ENCODE results near the gene EPM2AIP1. TPM values are rescaled to one million over a fixed set of nuclear protein-coding genes. Genes with fewer than 3 reads are reported as not detected.

Gene EPM2AIP1
- total and polyA plus RNA-seq, 2 donors (not counting 3 experiments of a cell fraction or from before 2014, with no cell fraction given): 5.4 to 15.1 TPM

GRCh38 chr3:36941162-36941561, 51.8 kb downstream of the EPM2AIP1 start:
- dilution Hi-C loops (cut with MboI; ENCODE audit: extremely low pct_ligation_motif_present, low sequenced_read_pairs) (no loop called here), intact Hi-C loops (cut with micrococcal nuclease) (no loop called here)
- no TSS peak for BruUV-seq (replicated peaks)
- peaks cover 12% of the 10 kb centered on the region for H3K4me1 ChIP-seq (ENCODE audit: control insufficient read depth, extremely low read depth, insufficient read depth, low read length)
- no peaks in the 10 kb centered on the region for H3K36me3 ChIP-seq (ENCODE audit: control insufficient read depth in 2 of 2, extremely low read depth in 1 of 2, insufficient read depth in 2 of 2, low read length in 2 of 2)
- no peak overlapping the region for H3K27ac ChIP-seq (ENCODE audit: insufficient read depth, low read depth, low read length)
- DNase-seq (ENCODE audit: low read depth, low spot score): no peak
- no peak for TF ChIP-seq CTCF (IDR thresholded peaks at IDR 0.05; ENCODE audit: extremely low read depth in 1 of 2, insufficient read depth in 1 of 2, low read depth in 1 of 2, low read length in 2 of 2)
- TF ChIP-seq POLR2A (IDR thresholded peaks at IDR 0.05; ENCODE audit: low read depth, low read length): no peak
- no peak for TF ChIP-seq FOS (IDR thresholded peaks at IDR 0.05; ENCODE audit: borderline replicate concordance, insufficient read depth, low read length)
- TF ChIP-seq GATA2 (IDR thresholded peaks at IDR 0.05; ENCODE audit: insufficient read depth, insufficient read length, low read depth, low read length): no peak
- TF ChIP-seq MAX (IDR thresholded peaks at IDR 0.05; ENCODE audit: insufficient read depth, insufficient read length): no peak
- TF ChIP-seq EZH2 (IDR thresholded peaks at IDR 0.05; ENCODE audit: borderline replicate concordance, low read depth, low read length, severe bottlenecking): no peak
- no peak for TF ChIP-seq MYC (IDR thresholded peaks at IDR 0.05; ENCODE audit: low read depth, low read length)
- TF ChIP-seq POLR2AphosphoS5 (IDR thresholded peaks at IDR 0.05; ENCODE audit: insufficient read depth, low read depth, low read length): no peak
- TF ChIP-seq JUN (IDR thresholded peaks at IDR 0.05; ENCODE audit: borderline replicate concordance, insufficient read depth, insufficient read length, low read depth): no peak
- H3K79me2 ChIP-seq (ENCODE audit: control insufficient read depth, insufficient read depth, low read length): no peaks in the 10 kb centered on the region
- POLR2A ChIA-PET: no interaction called here
- H3K9me1 ChIP-seq (replicated peaks; ENCODE audit: control insufficient read depth, extremely low read depth, insufficient read depth, low read length): no peaks in the 10 kb centered on the region
- H3K4me3 ChIP-seq (replicated peaks in 1 of 3; ENCODE audit: insufficient read depth in 1 of 3, low read depth in 1 of 3, low read length in 3 of 3): no peak overlapping the region
- H3K9ac ChIP-seq (replicated peaks; ENCODE audit: extremely low read depth, insufficient read depth, low read length): no peak overlapping the region
- no peak overlapping the region for H2AFZ ChIP-seq (ENCODE audit: low read depth, low read length)
- FAIRE-seq: no peak
- CTCF ChIA-PET: no interaction called here
- H3K4me2 ChIP-seq (ENCODE audit: insufficient read depth, low read length): no peak overlapping the region
- no peaks in the 10 kb centered on the region for H3K27me3 ChIP-seq (ENCODE audit: control insufficient read depth in 2 of 2, insufficient read depth in 2 of 2, low read length in 2 of 2)
- no peaks in the 10 kb centered on the region for H4K20me1 ChIP-seq (replicated peaks; ENCODE audit: control insufficient read depth, extremely low read depth, insufficient read depth, low read length)
- no peaks in the 10 kb centered on the region for H3K9me3 ChIP-seq (replicated peaks; ENCODE audit: control insufficient read depth, insufficient read depth, low read length)
